GM12873 (cell line): Measurements from ENCODE around the gene TMEM63B.

Source experiments
- TF ChIP-seq, protein P1 (sequence below): IDR thresholded peaks from 2 replicates; pipeline ENCODE4 v1.5.1; 2012; ENCODE audit warnings: low read depth, mild to moderate bottlenecking, moderate library complexity, low read length, control low read depth; ENCODE audit not compliant: insufficient read depth; ENCODE audit errors: missing control alignments

TMEM63B gene

DNA sequence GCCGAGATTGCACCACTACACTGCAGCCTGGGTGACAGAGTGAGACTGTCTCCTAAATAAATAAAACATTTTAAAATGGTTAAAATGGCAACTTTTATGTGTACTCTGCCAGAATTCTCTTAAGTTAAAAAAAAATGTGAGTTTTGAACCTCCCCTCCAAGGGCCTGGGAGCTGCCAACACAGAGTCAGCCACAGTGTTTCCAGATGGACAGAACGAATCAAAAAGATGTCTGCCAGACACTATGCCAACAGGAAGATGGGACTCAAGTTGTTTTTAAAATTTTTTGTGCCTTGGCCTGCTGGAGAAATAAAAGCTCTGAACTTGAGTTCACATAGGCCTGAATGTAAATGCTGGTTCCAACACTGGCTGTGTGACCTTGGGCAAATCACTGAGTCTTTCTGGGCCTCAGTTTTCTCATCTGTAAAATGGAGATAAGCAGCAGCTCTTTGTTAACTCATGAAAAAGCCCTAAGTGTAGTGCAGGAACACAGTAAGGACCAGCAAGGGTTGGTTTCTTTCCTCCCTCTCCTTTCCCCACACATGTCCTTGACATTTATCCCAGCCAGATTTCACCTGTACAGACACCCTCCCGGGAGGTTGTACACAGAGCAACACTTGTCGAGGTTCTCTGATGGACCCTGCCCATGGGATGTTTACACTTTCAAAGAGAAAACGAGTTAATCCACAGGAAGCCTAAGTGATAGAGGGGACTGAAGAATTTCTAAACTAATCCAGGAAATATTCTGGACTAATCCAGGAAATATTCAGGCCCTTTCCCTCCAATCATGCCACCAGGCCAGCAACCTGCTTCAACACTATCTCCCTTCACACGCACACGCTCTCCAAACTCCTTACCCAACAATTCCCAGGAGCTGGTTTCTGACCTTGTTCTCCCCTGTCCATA is 35.1 kb upstream of the TMEM63B start:
- TF ChIP-seq, protein P1, sequence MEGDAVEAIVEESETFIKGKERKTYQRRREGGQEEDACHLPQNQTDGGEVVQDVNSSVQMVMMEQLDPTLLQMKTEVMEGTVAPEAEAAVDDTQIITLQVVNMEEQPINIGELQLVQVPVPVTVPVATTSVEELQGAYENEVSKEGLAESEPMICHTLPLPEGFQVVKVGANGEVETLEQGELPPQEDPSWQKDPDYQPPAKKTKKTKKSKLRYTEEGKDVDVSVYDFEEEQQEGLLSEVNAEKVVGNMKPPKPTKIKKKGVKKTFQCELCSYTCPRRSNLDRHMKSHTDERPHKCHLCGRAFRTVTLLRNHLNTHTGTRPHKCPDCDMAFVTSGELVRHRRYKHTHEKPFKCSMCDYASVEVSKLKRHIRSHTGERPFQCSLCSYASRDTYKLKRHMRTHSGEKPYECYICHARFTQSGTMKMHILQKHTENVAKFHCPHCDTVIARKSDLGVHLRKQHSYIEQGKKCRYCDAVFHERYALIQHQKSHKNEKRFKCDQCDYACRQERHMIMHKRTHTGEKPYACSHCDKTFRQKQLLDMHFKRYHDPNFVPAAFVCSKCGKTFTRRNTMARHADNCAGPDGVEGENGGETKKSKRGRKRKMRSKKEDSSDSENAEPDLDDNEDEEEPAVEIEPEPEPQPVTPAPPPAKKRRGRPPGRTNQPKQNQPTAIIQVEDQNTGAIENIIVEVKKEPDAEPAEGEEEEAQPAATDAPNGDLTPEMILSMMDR: no peak

DNA sequence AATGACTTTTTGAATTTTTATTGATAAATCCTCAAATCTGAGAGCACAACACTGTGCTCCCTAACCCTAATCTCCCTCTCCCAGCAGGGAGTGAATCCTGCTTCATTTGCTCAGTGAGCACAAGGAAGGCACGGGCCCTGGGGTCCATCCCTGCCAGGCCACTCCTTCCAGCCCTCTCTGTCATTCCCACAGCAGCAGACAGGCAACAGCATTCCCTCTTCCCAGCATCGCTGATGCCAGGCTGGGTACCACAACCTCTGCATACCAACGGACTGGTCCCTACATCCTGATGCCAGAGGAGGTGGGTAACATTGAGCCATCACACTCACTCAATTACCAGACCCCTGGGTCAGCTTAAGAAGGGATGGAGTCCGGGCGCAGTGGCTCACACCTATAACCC is 34.3 kb upstream of the TMEM63B start:
- TF ChIP-seq, protein P1: no peak

DNA sequence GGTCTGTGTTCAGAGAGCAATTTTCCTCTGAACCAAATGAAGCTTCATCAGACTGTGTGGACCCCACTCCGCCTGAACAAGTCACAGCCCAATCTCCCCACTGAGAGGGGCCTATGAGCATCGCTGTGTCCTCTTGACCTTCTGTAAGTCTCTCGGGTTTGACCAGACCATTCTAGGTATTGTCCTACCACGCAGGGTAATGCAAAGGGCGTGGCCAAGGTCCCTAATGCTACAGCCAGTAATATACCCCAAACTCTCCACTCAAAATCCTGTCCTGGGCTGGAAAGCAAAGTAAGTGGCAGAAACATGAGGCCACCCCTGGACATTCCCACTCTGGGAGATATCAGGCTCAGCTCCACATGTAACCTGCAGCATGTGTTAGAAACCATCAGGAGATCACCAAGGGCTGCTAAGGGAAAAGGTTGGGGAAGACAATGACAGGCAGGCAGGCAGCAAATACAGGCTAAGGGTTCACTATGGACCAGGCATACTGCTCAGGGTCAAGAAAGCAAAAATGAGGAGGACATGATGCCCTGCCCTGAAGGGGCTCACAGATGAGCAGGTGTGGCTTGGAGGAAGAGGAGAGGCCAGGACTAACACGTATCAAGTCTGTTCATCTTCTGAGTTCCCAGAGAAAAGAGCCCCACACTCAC is 33.5 kb upstream of the TMEM63B start:
- TF ChIP-seq, protein P1: no peak

DNA sequence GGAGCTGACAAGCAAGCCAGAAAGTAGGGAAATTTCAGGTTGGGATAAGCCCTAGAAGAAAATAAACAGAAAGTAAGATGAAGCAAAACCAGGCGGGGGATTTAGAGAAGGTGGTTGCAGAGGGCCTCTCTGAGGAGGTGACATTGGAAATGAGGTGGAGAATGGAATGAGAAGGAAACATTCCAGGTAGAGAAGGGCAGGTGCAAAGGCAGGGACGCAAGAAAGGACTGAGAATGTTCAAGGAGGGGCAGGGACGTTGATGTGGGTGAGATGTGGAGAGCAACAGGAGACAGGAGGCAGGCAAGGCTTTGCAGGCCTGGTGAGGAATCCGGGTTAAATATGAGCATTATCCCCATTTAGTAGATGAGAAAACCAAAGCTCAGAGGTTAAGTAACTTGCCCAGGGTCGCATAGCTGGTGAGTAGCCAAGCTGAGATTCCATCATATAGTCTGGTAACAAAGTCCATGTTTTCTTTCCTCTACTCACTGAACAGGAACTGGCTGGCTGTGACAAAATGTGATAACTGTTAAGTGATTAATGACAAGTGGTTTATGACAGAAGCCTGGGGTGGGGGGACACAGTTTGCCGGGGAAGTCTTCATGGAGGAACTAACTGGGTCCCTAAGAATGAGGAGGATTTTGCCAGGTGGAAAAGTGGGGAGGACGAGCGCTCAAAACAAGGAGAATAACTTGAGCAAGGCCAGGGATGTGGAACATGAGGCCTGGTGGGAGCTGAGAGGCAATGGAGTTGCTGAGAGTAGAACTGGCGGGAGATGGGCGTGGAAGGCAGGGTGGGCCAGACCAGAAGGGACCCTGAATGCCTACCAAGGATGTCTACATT is 32.7 kb upstream of the TMEM63B start:
- TF ChIP-seq, protein P1: no peak

DNA sequence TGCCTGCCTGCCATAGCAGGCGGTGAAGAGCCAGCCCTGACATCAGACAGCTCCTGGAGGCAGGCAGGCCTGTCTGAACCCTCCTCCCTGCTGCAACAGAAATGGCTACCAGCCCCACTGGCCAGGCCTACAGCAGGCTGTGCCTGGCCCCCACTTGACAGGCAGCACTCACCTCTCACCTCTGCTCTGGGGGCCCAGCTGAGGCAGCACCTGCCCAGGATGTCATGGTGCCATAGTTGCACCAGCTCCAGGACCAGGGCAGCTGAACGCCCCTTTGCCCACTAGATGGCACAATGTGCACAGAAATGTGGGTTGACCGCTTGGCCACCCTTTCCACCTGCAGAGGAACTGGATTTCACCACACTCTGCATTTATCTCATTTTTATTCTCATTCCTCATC is 30.7 kb upstream of the TMEM63B start:
- TF ChIP-seq, protein P1: peak; percentile 86

DNA sequence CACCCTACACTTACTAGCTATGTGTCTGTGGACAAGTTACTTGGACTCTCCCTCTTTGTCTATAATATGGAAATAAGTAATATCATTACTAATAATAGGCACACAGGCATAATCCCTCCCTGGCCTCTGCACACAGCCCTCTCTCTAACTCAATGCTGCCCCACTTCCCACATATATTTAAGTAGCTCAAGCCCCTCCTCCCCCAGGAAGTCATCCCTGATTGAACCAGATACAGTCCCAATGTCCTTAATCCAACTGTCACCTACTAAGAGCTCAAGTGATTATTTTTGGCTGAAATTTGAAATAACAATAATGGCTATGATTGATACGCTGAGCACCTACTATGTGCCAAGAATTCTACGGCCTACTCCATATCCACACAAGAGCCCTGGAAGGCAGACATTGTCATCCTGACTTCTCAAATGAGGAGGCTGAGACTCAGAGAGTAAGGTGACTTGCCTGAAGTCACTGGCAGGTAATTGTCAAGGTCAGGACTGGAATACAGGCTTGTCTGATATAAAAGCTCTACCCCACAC is 29.5 kb upstream of the TMEM63B start:
- TF ChIP-seq, protein P1: no peak

DNA sequence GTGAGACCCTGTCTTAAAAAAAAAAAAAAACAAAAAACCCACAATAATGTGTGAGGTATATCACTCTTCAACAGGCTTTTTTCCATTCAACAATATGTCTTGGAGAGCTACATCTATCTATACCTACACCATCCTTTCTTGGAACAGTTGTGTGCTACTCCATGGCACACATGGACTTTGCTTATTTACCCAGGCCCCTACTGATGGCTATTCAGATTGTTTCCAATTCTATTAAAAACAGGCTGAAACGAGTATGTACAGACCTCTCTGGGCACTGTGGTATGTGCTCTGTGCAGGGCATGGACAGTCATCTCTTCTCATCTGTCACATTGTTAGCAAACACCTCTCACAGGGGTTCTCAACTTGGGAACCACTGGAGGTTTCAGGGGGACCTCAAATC is 28.2 kb upstream of the TMEM63B start:
- TF ChIP-seq, protein P1: no peak
